GM18502 (cell line): ENCODE measurements around the gene MT1M.
A peak's percentile ranks its signal among the peaks of the same experiment; 100 is the strongest.
"Not testable (repeated sequence)": the region's sequence is repeated elsewhere in the genome, so short reads cannot be mapped to it uniquely, and the experiment has no call there.

ENCODE experiments used
- ATAC-seq: cut with Tn5 transposase; IDR thresholded peaks from one replicate; pipeline ENCODE4 v1.9.1; 2021; ENCODE audit warnings: mild to moderate bottlenecking; ENCODE audit not compliant: unreplicated experiment, poor library complexity

MT1M gene

DNA sequence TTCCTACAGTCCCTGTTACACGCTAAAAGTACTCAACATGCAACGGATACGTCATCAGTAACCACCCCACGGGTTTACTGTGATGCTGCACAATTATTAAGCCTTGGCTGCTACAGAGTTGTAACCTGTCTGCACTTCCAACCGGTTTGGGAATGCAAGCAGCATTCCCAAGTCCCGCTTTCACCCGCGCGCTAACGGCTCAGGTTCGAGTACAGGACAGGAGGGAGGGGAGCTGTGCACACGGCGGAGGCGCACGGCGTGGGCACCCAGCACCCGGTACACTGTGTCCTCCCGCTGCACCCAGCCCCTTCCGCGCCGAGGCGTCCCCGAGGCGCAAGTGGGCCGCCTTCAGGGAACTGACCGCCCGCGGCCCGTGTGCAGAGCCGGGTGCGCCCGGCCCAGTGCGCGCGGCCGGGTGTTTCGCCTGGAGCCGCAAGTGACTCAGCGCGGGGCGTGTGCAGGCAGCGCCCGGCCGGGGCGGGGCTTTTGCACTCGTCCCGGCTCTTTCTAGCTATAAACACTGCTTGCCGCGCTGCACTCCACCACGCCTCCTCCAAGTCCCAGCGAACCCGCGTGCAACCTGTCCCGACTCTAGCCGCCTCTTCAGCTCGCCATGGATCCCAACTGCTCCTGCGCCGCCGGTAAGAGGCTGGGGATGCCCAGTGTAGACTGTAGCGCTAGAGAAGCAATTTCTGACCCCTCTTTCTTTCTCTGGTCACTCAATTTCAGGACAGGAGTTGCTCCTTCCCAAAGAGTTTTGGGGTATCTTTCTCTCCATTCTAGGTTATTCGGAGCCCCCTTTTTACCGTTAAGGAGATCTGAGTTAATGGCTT, 24.2 kb upstream of the MT1M start, which contains the start of gene MT2A:
TSS of gene MT2A (plus strand) at position 542 of the 833 bp plus-strand sequence. CDS start at position 614, 72 bp downstream.
- peak; percentile 91 for ATAC-seq

DNA sequence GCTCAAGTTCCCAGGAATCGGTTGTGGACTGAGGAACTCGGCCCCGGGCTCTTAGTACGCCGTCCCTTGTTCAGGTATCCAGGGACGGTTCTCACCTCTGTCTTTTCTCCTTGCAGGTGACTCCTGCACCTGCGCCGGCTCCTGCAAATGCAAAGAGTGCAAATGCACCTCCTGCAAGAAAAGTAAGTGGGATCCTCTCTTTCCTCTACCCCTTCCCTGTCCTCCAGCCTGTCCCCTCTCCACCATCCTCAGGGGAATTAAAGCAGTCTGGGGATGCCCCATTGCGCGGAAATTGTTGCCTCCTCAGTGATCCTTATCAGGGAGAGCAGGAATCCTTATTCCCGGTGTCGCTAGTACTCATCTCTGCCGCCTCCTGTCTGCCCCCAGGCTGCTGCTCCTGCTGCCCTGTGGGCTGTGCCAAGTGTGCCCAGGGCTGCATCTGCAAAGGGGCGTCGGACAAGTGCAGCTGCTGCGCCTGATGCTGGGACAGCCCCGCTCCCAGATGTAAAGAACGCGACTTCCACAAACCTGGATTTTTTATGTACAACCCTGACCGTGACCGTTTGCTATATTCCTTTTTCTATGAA, 23.5 kb upstream of the MT1M start:
- ATAC-seq = no peak

DNA sequence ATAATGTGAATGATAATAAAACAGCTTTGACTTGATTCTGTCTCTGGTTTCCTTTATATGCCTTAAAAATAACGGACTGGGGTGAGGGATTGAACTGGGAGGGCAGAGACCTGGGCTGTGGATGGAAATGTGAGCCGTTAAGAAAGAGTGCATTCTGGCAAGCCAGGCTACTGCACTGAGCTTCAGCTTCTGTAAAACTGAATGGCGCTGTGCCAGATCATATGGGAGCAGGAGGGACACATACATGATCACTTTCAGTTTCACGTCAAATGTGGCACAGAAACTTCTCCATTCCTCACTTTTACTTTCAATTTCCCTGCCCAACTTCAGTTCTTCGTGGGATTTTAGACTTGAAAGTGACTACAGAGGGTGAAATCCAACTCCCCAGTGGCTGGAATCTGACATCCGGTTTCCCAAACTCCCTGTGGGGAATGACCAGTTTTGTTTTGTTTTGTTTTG, 23.0 kb upstream of the MT1M start:
- no peak for ATAC-seq

DNA sequence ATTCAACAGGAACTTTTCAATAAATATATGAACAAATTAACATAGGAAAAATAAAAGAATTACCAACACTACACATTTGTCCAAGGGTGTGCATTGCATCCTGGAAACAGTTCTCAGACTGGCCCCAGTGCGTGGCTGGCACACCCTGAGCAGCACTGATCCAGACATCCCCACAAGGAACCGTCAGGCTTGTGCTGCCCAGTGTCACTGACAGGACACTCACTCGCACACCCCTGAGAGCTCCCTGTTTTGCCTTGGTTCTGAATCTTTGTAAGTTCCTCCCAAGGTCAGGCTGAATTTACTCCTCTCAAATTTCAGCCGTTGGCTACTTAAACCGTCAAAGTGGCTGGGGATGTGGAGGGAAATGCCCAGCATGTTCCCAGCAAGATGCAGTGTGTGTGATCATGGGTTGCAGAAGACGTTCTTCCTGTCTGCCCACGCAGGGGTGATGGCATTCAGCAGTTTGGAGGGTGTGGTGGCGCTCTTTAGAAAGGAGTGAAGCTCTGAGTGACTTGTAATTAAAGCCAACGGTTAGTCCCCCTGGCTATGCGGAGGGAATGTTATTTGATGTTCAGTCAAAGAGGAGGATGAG, 22.3 kb upstream of the MT1M start:
- ATAC-seq = no peak

DNA sequence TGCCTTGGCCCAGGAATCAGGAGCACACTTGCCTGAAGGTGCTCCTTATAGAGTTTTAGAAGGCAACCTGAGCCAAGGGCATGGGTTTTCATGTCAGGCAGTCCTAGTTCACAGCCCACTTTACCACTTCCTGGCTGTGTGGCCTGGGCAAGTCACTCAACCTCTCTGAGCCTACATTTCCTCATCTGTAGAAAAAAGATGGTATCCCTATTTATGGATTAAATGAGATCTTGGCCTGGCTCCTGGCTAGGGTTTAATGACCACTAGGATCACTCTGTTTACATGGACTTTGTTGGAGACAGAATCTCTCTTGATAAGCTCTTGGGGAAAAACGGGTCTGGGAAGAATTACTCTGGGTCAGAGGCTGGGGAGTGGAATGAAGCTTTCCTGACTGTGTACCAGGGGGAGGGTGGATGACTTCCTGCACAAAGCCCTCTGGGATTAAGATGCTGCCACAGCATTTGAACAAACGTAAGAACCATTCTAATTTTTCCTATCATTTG, 21.8 kb upstream of the MT1M start:
- ATAC-seq = no peak

DNA sequence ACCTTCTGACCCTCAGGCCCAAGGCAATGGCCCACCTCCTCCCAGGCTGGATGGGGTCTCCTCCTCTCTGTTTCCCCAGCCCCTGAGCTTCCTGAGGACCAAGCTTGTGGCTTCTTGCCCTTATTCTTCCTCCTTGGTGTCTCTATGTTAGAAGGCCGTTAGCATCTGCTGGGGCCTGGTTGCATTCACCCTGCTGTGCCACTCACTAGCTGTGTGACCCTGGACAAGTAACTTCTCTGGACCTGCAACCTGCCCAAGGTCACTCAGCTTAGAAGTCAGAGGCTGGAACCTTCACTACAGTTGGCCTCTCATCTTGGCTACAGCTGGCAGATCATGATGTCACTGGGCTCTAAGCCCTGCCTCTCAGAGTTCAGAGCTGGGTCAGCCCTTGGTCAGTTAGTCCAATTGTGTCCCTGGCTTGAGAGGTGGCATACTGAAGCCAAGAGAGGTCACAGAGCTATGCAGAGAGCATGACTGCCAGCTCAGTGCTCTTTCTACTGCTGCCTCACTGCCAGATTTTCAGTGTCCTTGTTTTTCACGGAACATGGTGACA, 21.1 kb upstream of the MT1M start:
- ATAC-seq = no peak

DNA sequence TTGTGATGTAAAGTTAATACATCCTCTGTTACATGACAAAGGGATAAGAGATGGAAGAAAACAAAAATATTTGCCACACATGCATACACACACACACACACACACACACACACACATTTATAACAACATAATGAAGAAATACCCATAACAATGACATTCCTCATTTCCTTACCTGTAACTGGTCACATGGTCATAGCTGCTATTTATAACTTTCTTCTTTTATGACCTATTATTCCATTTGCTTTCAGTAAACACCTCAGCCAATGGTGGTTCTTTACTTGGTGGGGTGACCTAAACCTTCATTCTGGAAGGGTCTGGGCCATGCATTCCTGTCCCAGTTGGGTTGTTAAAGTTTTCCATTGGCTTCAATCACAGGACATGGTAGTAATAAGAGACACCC, 18.8 kb upstream of the MT1M start:
- no peak for ATAC-seq

DNA sequence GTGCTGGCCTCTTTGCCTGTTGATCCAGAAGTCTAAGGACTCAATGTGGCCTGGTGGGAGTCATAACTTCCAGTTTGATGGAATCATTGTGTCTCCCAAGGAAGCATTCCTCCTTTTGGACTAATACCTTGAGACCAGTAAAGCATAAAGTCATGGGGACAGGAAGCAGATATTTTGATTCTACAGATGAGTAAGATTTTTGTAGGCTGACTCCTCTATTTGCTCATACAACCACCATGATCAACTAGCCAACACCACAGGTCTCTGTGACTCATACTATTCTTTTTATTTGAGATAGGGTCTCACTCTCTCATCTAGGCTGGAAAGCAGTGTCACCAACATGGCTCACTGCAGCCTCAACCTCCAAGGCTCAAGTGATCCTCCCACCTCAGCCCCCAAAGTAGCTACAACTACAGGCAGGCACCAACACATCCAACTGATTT, 17.9 kb upstream of the MT1M start:
- no peak for ATAC-seq

DNA sequence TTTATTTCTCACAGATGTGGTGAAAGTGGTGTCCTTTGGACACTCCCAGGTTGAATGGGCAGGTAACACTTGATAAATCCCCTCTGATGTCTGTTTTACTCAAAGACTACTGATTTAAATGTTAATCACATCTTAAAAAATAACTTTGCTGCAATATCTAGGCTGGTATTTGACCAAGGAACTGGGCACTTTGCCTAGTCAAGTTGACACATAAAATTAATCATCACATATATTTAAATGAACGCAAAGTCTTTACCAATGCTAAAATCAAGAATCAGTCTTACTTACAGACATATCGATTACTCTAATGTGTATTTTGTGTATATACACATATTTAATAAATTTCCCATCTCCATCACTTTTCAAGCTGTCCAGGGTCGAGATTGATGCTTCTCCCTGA, 17.1 kb upstream of the MT1M start:
- ATAC-seq = no peak

DNA sequence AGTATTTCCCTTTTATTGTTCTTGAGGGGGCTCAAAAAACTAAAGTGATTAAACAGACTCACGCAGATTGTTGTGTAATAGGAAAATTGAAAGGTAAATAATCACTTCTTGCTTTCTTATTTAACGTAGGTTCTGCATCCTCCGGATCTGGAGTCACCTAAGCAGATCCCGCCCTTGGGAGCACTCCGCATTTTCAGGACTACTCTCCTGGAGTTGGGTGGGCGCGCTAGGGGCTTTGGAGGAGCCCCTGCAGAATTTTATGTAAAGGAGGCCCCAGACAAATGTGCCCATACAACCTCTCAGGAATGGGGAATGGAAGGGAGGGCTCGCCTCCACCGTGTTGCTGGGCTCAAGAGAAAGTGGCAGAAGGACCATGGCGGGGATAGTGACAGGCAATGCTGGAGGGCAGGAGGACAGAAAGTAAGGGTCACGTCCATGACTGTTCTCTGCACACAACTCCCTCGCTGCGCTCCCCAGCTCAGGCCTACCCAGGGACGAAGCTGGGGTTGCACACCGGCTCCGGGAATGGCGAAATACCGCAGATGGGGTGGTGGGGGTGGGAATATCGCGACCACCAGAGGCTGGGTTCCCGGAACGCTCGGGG, 15.7 kb upstream of the MT1M start:
- no peak for ATAC-seq

DNA sequence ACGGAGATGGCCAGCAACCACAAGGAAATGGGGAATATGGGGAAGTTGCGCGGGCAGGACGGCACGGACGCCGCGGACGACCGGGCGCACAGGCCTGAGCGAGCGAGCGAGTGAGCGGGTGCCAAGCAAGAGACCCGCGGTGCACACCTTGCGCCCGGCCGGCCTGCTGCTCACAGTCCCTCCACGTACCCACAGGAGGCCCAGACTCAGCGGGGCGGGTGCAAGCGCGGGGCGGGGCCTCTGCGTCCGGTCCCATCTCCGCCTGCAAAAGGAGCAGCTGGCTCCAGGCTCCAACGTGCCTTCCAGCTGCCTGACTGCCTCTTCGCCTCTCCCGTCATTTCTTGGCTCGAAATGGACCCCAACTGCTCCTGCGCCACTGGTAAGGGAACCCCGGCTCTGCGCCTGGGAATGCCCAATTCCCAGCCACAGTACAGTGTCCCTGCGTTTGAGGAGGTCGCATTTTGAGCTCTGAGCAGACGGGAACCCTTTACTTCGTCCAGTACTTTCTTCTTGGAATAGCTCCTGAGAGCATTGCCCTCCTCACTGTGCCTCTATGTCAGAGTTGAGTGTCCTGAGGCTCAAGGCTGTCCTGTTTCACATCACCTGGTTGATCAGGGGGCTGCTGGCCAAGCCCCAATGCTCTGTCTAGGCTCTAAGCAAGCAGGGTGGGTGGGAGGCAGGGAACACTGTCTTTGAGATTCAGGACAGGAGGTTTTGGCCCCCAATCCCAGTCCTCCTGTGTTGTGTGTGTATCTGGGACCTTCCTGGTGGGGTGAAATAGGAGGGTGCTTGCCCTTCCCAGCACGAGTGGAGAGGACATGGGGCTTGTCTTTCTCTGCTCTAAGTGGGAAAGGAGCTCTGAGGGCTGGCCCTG, 15.0 kb upstream of the MT1M start:
- no peak for ATAC-seq

DNA sequence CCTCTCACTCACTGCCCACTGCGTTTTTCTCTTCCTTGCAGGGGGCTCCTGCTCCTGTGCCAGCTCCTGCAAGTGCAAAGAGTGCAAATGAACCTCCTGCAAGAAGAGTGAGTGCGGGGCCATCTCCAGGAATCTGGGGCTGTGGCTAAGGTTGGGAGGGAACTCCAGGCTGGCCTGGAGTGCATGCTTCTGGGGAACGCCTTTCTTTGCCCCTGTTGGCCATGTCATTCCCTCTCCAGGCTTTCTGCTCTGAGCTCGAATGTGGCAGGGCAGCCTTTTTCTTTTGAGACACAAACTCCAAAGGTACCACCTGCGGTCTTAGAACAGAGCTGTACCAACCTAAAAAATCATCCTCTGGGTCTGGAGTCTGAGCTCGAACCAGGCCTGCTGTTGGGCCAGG, 14.3 kb upstream of the MT1M start:
- ATAC-seq = no peak

DNA sequence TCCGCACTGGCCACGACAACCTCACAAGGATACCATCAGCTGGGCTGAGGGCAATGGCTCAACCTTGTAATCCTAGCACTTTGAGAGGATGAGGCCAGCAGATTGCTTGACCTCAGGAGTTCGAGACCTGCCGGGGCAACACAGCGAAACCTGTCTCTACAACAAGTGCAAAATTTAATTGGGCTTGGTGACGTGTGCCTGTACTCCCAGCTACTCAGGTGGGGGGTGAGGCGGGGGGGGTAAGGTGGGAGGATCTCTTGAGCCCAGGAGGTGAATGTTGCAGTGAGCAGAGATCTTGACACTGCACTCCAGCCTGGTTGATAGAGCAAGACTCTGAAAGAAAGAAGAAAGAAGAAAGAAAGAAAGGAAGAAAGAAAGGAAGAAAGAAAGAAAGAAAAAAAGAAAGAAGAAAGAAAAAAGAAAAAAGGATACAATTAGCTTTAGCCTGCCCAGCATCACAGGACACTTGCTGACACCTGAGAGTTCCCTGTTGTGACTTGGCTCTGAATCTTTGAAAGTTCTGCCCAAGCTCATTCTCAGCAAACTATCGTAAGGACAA, 12.0 kb upstream of the MT1M start:
- ATAC-seq = no peak

DNA sequence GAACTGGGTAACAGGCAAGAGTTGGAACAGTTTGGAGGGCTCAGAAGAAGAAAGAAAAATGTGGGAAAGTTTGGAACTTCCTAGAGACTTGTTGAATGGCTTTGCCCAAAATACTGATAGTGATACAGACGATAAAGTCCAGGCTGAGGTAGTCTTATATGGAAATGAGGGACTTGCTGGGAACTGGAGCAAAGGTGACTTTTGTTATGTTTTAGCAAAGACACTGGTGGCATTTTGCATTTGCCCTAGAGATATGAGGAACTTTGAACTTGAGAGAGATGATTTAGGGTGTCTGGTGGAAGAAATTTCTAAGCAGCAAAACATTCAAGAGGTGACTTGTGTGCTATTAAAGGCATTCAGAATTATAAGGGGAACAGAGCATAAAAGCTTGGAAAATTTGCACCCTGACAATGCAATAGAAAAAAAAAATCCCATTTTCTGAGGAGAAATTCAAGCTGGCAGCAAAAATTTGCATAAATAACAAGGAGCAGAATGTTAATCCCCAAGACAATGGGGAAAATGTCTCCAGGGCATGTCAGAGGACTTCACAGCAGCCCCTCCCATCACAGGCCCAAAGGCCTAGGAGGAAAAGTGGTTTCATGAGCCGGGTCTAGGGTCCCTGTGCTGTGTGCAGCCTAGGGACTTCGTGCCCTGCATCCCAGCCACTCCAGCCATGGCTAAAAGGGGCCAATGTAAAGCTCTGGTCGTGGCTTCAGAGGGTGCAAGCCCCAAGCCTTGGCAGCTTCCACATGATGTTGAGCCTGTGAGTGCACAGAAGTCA, 10.6 kb upstream of the MT1M start:
- not testable (repeated sequence) for ATAC-seq

DNA sequence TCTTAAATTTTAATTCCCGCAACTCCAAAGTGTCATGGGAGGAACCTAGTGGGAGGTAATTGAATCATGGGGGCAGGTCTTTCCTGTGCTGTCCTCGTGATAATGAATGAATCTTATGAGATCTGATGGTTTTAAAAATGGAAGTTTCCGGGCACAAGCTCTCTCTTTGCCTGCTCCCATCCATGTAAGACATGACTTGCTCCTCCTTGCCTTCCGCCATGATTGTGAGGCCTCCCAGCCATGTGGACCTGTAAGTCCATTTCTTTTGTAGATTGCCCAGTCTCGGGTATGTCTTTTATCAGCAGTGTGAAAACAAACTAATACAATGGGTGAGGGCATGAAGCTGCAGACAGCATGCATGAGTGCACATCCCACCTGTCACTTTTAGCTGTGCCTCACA, 9.3 kb upstream of the MT1M start:
- ATAC-seq = not testable (repeated sequence)

DNA sequence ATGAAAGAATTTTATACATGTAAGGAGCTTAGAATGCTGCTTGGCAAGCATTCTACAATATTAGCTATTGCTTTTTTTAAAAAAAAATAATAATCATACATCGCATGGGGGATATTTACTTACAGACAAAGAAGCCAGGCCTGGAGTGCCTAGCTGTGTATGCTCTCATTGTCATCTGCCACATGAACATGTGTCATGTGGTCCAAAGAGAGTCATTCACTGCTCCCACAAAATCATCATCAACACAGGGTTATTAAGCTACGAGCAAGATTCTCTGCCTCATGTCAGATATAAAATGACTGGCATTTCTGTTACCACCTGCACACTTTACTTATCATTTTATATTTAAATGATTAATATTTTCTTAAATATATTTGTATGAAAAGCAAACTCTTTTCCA, 8.8 kb upstream of the MT1M start:
- no peak for ATAC-seq

DNA sequence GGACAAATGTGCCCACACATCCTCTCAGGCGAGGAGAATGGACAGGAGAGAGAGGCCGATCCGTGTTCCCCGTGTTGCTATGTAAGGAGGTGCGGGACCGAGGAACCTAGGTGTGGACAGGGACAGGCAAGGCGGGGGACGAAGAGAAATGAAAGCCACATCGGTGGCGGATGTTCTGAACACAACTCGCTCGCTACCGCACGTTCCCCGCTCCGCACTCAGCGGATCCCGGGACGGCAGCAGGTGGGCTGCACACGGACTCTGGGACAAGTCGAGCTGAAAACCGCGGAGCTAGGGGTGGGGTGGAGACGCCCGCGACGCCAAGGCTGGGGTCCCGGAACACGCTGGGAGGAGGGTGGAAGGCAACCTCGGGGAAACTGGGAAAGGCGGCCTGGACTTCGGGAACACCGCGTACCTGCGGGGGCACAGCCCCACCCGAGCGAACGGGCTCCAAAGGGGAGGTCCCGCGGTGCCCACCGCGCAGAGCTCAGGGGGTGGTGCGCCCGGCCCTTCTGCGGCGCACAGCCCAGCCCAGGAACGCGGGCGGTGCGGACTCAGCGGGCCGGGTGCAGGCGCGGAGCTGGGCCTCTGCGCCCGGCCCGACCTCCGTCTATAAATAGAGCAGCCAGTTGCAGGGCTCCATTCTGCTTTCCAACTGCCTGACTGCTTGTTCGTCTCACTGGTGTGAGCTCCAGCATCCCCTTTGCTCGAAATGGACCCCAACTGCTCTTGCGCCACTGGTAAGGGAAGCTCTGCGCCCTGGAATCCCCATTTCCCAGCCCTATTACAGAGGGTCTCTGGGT, 7.1 kb upstream of the MT1M start, which contains the start of gene MT1E:
TSS of gene MT1E (plus strand) at position 642 of the 803 bp plus-strand sequence. CDS start at position 713, 71 bp downstream.
- ATAC-seq = no peak
